Ovary (tissue), 9 donors: Measurements from ENCODE around the gene PRDM10. TPM values are rescaled to one million over a fixed set of nuclear protein-coding genes. Genes with fewer than 3 reads are reported as not detected.
"Not testable (repeated sequence)": the region's sequence is repeated elsewhere in the genome, so short reads cannot be mapped to it uniquely, and the experiment has no call there.

Experiments
- DNase-seq, 5 donors: peaks; one replicate each; pipeline ENCODE4 v3.0.0-alpha.2; 2019 to 2020
- H3K27ac ChIP-seq, 2 donors: fragments of 200-600 bp; one replicate each; pipeline versions ENCODE4 v1.5.1 to v1.8.0; 2019 to 2022
- H3K27me3 ChIP-seq: fragments of 200-600 bp; one replicate; pipeline ENCODE4 v1.8.0; 2022
- H3K36me3 ChIP-seq: fragments of 200-600 bp; sonication (generic); one replicate; pipeline ENCODE4 v1.5.1; 2019
- H3K4me1 ChIP-seq: one replicate; pipeline ENCODE4 v1.8.1; 2013; ENCODE audit warnings: mild to moderate bottlenecking, moderate library complexity; ENCODE audit not compliant: insufficient read depth
- H3K4me3 ChIP-seq: fragments of 200-600 bp; sonication (generic); one replicate; pipeline ENCODE4 v1.5.1; 2017
- H3K9me3 ChIP-seq, 2 donors: fragments of 200-600 bp in 1 of 2; sonication (generic) in 1 of 2; one replicate each; pipeline versions ENCODE4 v1.5.1 to v1.8.1; 2013 to 2019; ENCODE audit warnings: mild to moderate bottlenecking in 1 of 2, moderate library complexity in 1 of 2
- CTCF ChIP-seq, 3 donors: fragments of 450-650 bp in 2 of 3; fragments of 200-600 bp in 1 of 3; IDR thresholded peaks; one replicate each; pipeline versions ENCODE4 v1.5.1 to v1.8.0; 2016 to 2022; ENCODE audit warnings: antibody characterized with exemption in 3 of 3, mild to moderate bottlenecking in 1 of 3
- EP300 ChIP-seq: sonication (generic); formaldehyde crosslinking; IDR thresholded peaks from one replicate; pipeline ENCODE4 v1.6.1; 2017; ENCODE audit warnings: antibody characterized with exemption
- POLR2A ChIP-seq: fragments of 450-650 bp; IDR thresholded peaks from one replicate; pipeline ENCODE4 v1.6.1; 2017; ENCODE audit warnings: antibody characterized with exemption, mild to moderate bottlenecking, moderate library complexity
- WGBS, 3 donors: extraction: QIAGEN DNeasy Blood & Tissue Kit in 1 of 3; methylation state at CpG; one replicate each; pipeline versions ENCODE4 v1.1.5 to v1.1.7; 2013 to 2017; 5-methylcytosine and 5-hydroxymethylcytosine counted together
- intact Hi-C, 4 donors: fragments of 100-400 bp; cut with DNase I; formaldehyde crosslinking; loops; one replicate each; pipeline versions ENCODE4 v1.11.0 to v1.15.1; 2022 to 2023
- polyA plus RNA-seq, 2 donors: library from polyadenylated mRNA; stranded (reverse); fragments of 200-250 nt in 1 of 2; fragments of 350-450 nt in 1 of 2; fragmentation: Illumina TruSeq in 1 of 2; extraction: RNeasy Lipid Tissue Mini Kit (QIAGEN cat#74804) in 1 of 2; gene quantifications; one replicate each; pipeline ENCODE4 v1.2.3, GENCODE V29; 2013 to 2014
- total RNA-seq, 7 donors: library from RNA; depleted of rRNA in 2 of 7; stranded (reverse); fragments of >200 nt in 2 of 7; fragmentation: NEBNext Ultra II Directional in 3 of 7; extraction: Animal tissue kit (Norgen Biotek cat#: 25700) in 3 of 7; gene quantifications; one replicate each; pipeline versions ENCODE4 v1.1.0 to v1.2.4, GENCODE V29; 2016 to 2023
- donor health status: DM: no; HTN: no; CAD: no; lungs with moderate emphysema.
- donor health status: DM: no; HTN: no; CAD: no.
- donor health status: Bipolar disorder and iron deficiency.
- donor health status: DM: yes; HTN: yes; CAD: no.
- donor health status: DM: no; HTN: no; CAD: no.
- donor health status: DM: yes; HTN: yes; CAD: no.

Gene PRDM10
- total and polyA plus RNA-seq, 9 donors = 2.5 to 9.4 (median 7.2) TPM

- no peaks in the 10 kb centered on the region for H3K27me3 ChIP-seq
- intact Hi-C loops = no loop called here
- no peak for DNase-seq
- 88 to 95% (median 92%) methylated on average over 3 of the region's 3 CpGs for WGBS, 3 donors
- no peak overlapping the region for H3K27ac ChIP-seq
- peaks cover 2% of the 10 kb centered on the region for H3K4me1 ChIP-seq
- H3K9me3 ChIP-seq = no peaks in the 10 kb centered on the region
- TF ChIP-seq CTCF (IDR thresholded peaks at IDR 0.05) = no peak
- TF ChIP-seq POLR2A = no peak
- no peak for TF ChIP-seq EP300
- no peak overlapping the region for H3K4me3 ChIP-seq
- H3K36me3 ChIP-seq = no peaks in the 10 kb centered on the region
Observed at GRCh38 chr11:130029137-130029536, 26.5 kb upstream of the PRDM10 start.

- Histone ChIP-seq H3K4me3 (no peak overlapping the region), H3K36me3 (no peaks in the 10 kb centered on the region), H3K4me1 (peaks cover 2% of the 10 kb centered on the region), H3K27me3 (no peaks in the 10 kb centered on the region), H3K27ac (no peak overlapping the region), H3K9me3 (no peaks in the 10 kb centered on the region)
- intact Hi-C loops = no loop called here
- DNase-seq = no peak
- WGBS, 3 donors = 4 to 28% (median 8%) methylated on average over 1 of the region's 1 CpG
- no peak for TF ChIP-seq CTCF (IDR thresholded peaks at IDR 0.05)
- TF ChIP-seq EP300 = no peak
- no peak for TF ChIP-seq POLR2A
Observed at GRCh38 chr11:130025371-130025770, 22.7 kb upstream of the PRDM10 start.

GRCh38 chr11:130024361-130024760 lies 21.7 kb upstream of the PRDM10 start:
- TF ChIP-seq EP300 = no peak
- no peaks in the 10 kb centered on the region for H3K9me3 ChIP-seq
- H3K27me3 ChIP-seq = no peaks in the 10 kb centered on the region
- no peak for DNase-seq
- intact Hi-C loops = no loop called here
- peaks cover 2% of the 10 kb centered on the region for H3K4me1 ChIP-seq
- 61 to 70% (median 61%) methylated on average over 1 of the region's 1 CpG for WGBS, 3 donors
- H3K4me3 ChIP-seq = no peak overlapping the region
- H3K36me3 ChIP-seq = no peaks in the 10 kb centered on the region
- no peak overlapping the region for H3K27ac ChIP-seq

- Histone ChIP-seq H3K9me3 (no peaks in the 10 kb centered on the region), H3K27me3 (no peaks in the 10 kb centered on the region), H3K36me3 (no peaks in the 10 kb centered on the region), H3K4me3 (no peak overlapping the region), H3K27ac (no peak overlapping the region), H3K4me1 (peaks cover 2% of the 10 kb centered on the region)
- intact Hi-C loops = no loop called here
- TF ChIP-seq CTCF (IDR thresholded peaks at IDR 0.05) (no peak), EP300 (no peak), POLR2A (no peak)
- DNase-seq = no peak
- 10 to 26% (median 15%) methylated on average over 2 of the region's 2 CpGs for WGBS, 3 donors
Observed at GRCh38 chr11:130023204-130023603, 20.6 kb upstream of the PRDM10 start.

- Histone ChIP-seq H3K9me3 (no peaks in the 10 kb centered on the region), H3K36me3 (no peaks in the 10 kb centered on the region), H3K4me1 (peaks cover 2% of the 10 kb centered on the region), H3K27ac (no peak overlapping the region), H3K27me3 (no peaks in the 10 kb centered on the region), H3K4me3 (no peak overlapping the region)
- TF ChIP-seq CTCF (IDR thresholded peaks at IDR 0.05) (no peak), EP300 (no peak), POLR2A (no peak)
- DNase-seq = no peak
- intact Hi-C loops = no loop called here
- WGBS, 3 donors = 57 to 75% (median 62%) methylated on average over 2 of the region's 2 CpGs
Observed at GRCh38 chr11:130022799-130023198, 20.2 kb upstream of the PRDM10 start.

- H3K27ac ChIP-seq, DNase-seq, H3K4me3 ChIP-seq, H3K4me1 ChIP-seq, H3K27me3 ChIP-seq, H3K36me3 ChIP-seq, intact Hi-C loops, H3K9me3 ChIP-seq: not testable (repeated sequence)
- WGBS, 3 donors = 97 to 98% (median 98%) methylated on average over 38 of the region's 38 CpGs
Observed at GRCh38 chr11:130021606-130022005, 19.0 kb upstream of the PRDM10 start.
